ENCODE data around the gene SPAG16.
A peak's percentile ranks its signal among the peaks of the same experiment; 100 is the strongest.
"Not testable (repeated sequence)": the region's sequence is repeated elsewhere in the genome, so short reads cannot be mapped to it uniquely, and the experiment has no call there.

Gene SPAG16

DNA sequence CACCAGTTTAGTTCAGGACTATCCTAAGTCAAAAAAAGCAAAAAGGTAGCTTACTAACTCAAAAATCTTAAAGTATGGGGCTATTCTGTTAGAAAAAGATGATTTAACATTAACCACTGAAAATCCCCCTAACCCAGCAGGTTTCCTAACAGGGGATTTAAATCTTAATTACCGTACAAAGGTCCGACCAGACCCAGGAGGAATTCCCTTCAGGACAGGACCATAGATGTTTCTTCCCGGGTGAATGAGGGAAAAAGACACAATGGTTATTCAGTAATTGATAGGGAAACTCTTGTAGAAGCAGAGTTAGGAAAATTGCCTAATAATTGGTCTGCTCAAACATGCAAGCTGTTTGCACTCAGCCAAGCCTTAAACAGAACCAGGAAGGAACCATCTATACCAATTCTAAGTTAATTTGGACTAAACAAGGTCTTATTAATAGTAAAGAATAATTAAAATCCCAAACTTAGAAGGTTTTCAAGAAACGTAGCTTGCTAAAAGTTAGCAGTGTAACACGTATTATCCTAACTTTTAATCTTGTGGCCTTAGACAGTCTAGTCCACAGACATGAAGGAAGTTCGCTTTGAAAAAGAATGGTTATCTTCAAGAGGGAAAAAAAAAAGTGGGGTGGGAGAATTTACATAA is 124.3 kb downstream of the SPAG16 start:
- not testable (repeated sequence) for DNase-seq (ENCODE audit: low spot score)

- not testable (repeated sequence) for DNase-seq (ENCODE audit: low spot score)
Measured at GRCh38 chr2:213410687-213411086, 126.4 kb downstream of the SPAG16 start.

GRCh38 chr2:213411582-213412289 is 127.5 kb downstream of the SPAG16 start:
- DNase-seq (ENCODE audit: low spot score) = no peak

GRCh38 chr2:213415093-213415492 is 130.8 kb downstream of the SPAG16 start:
- DNase-seq (ENCODE audit: low spot score) = no peak

- peak; percentile 3 for DNase-seq (ENCODE audit: low spot score)
Measured at GRCh38 chr2:213416832-213417231, 132.6 kb downstream of the SPAG16 start.

- no peak for DNase-seq (ENCODE audit: low spot score)
Measured at GRCh38 chr2:213419980-213420379, 135.7 kb downstream of the SPAG16 start.

- no peak for DNase-seq (ENCODE audit: low spot score)
Measured at GRCh38 chr2:213420828-213421385, 136.6 kb downstream of the SPAG16 start.

DNA sequence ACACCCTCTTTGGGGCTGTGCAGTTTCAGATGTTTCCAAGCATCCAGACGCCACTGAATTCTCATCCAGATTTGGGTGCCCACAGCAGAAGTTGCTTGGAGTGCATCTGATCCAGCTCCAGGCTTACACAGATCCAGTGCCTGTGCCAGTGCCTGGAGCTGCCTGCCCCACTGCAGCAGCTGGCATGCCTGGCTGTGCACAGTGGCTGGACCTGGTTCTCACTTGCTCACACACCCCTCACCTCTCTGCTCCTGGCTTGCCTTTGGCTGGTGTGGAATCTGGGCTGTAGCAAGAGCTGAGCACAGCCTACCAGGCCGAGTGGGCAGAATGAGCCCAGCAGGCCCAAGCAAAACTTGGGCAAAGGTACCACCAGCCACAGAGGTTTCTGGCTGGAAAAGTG is 137.9 kb downstream of the SPAG16 start:
- DNase-seq (ENCODE audit: low spot score) = no peak

GRCh38 chr2:213425618-213426017 is 141.4 kb downstream of the SPAG16 start:
- no peak for DNase-seq (ENCODE audit: low spot score)

DNA sequence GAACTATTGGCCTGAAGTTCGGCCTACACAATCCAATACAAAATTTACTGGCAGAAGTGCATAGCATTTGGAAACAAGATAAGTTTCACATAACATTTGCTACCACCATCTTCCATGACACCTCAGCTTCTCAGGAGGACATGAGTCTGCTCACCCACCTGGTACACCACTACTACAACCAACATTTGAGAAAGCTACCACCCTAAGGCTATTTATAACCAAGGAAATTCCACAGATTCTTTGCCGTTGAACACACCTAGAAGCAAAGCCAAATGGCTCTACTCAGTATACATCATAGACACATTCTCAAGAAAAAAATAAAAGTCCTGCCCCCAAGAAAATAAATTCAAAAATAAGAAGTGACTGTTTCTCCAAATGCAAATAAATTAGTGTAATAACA is 145.3 kb downstream of the SPAG16 start:
- no peak for DNase-seq (ENCODE audit: low spot score)

DNA sequence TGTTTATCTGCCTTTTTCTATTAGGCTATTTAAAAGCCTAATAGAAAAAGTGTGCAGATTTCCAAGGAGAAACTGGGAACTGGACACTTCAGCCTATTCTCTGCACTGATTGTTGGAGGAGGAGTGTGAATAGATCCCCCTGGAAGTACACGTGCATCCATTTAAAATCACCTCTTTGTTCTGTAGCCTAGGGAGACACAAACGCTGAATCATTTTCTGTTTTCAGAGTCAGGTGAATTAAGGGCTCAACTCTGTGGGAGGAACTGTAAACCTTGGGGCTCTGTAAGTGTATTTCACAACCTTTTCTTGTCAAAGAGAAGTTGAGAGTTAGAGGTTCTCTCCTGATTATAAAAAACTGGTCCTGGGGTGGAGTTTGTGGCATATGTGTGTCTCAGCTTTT is 159.7 kb downstream of the SPAG16 start:
- DNase-seq (ENCODE audit: low spot score) = no peak

- no peak for DNase-seq (ENCODE audit: low spot score)
Measured at GRCh38 chr2:213451542-213452239, 167.4 kb downstream of the SPAG16 start.

- no peak for DNase-seq (ENCODE audit: low spot score)
Measured at GRCh38 chr2:213455316-213456008, 171.2 kb downstream of the SPAG16 start.

GRCh38 chr2:213475433-213475832 is 191.2 kb downstream of the SPAG16 start:
- DNase-seq (ENCODE audit: low spot score) = no peak

DNA sequence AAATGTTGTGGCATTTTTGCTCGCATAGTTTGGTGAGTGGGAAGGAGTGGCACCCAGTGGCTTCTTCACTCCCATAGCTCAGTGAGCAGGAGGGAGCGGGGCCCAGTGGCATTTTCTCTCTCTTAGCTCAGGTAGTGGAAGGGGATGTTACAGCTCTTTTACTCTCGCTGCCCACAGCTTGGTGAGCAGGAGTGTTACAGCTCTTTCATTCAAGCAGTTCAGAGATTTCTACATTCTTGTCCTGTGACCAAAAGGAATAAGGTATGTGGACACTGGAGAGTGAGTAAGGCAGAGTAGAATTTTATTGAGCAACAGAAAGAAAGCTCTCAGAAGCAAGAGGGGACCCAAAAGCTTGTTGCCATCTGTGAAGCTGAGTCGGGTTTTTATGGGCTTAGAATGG is 192.4 kb downstream of the SPAG16 start:
- no peak for DNase-seq (ENCODE audit: low spot score)

DNA sequence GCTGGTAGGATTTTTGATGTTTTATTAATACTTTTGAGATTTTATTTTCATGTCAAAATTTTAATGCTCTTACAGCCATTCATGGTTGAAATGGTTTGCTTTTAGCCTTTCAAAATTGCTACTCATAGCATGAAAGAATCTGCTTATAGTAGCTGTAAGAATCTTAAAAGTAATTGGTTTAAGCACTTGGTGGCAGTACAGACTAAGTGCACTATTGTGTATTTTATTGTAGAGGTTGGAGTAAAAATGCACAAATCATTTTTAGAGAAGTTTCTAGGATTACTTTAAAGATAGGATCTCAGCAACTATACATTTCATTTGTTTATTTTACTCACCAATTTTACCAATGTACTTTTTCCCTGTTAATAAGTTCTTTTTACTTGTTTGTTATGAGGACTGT is 205.8 kb downstream of the SPAG16 start:
- DNase-seq (ENCODE audit: low spot score) = no peak

DNA sequence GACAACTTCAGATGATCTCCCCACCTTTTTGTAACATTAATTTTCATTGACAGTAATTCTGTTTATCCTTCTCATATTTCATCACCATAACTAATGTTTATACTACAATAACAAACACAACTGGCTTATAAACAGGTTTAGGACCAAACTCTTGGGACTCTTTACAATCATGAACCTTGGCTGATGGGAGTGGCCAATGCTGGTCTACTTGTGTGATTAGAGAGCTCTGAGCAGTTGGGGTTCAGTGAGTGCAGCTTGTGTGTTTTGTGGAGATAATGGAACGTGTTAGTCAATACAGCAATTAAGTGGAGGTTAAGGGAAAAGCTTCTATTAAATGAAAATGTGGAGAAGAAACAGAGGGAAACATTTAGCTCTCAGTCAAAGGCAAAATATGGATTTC is 207.1 kb downstream of the SPAG16 start:
- no peak for DNase-seq (ENCODE audit: low spot score)

GRCh38 chr2:213496226-213496625 is 212.0 kb downstream of the SPAG16 start:
- no peak for DNase-seq (ENCODE audit: low spot score)

DNA sequence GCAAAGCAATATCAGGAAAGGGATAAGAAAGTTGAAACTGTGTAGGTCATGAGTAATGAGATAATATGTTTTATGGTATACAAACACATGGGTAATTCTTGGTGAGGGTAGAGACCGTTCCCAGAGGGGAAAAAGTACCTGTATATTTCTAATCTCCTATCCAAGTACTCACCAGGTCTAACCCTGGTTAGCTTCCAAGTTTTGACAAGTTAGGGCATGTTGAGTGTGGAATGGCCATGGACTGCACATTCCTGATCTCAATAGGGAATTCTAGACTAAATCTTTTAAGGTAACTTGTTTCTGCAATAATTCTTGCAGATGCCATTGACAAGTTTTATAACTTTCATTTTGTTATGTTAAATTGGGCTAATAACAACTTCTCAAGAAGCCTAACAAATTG is 216.6 kb downstream of the SPAG16 start:
- no peak for DNase-seq (ENCODE audit: low spot score)

DNA sequence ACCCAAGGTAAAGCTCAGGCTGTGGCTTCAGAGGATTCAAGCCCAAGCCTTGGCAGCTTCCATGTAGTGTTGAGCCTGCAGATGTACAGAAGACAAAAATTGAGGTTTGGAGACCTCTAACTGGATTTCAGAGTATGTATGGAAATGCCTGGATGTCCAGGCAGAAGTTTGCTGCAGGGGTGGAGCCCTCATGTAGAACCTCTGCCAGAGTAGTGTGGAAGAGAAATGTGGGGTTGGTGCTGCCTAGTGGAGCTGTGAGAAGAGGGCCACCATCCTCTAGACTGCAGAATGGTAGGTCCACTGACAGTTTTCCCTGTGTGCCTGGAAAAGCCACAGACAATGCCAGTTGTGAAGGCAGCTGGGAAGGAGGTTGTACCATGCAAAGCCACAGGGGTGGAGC is 239.9 kb downstream of the SPAG16 start:
- no peak for DNase-seq (ENCODE audit: low spot score)

DNA sequence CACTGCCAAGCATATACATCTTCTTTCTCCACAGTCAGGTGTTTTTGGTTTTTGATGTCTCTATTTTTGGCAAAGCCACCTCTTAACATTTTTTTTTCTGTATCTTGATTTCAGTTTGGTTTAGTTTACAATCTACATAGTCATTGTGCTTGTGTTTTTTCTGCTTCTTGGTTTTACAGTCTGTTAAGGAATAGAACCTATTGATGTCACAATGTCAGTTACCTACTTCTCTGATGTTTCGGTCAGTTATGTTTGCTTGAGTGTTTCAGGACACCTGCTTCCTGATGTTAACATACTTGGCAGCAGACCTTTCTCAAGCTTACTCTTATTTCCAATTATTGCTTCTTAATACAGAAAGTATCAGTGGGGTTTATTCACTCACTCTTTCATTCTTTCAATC is 253.3 kb downstream of the SPAG16 start:
- no peak for DNase-seq (ENCODE audit: low spot score)

DNA sequence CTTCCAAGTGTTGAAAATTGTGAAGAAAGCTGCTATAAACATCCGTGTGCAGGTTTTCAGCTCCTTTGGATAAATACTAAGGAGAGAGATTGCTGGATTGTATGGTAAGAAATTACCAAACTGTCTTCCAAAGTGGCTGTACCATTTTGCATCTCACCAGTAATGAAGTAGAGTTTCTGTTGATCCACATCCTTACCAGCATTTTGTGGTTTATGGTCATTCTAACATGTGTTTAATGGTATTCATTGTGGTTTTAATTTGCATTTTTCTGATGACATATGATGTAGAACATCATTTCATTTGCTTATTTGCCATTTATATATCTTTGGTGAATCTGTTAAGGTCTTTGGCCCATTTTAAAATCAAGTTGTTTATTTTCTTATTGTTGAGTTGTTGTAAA is 260.7 kb downstream of the SPAG16 start:
- no peak for DNase-seq (ENCODE audit: low spot score)

Data from SK-N-DZ (cell line).